ENCODE measurements around the gene F7. TPM values are rescaled to one million over a fixed set of nuclear protein-coding genes. Genes with fewer than 3 reads are reported as not detected.

The F7 gene
- total RNA-seq, 1 experiment from 2014 or later: 0.26 TPM

DNA sequence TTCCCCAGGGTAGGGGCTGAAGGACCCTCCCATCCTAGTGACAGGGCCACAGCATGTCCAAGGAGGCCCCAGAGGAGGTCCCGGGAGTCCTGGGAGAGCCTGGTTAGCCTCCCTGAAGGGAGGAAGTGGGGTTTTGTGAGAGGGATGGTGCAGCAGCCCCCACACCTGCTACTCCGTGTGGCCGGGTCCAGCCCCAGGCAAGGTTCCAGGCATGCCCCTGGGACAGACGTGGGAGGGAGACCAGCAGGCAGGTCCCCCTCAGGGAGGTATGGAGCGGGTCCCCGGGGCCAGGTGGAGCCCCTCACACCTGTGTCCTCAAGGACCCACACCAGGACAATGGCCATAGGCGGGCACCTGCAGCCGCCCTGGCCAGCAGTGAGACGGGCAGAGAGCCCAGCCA, 1.9 kb upstream of the F7 start:
- H3K9me3 Mint-ChIP-seq: no peaks in the 10 kb centered on the region
- no peaks in the 10 kb centered on the region for H3K36me3 Mint-ChIP-seq
- TF ChIP-seq GTF2I (CRISPR knock-in tag; conservative IDR thresholded peaks at IDR 0.05): no peak
- no peak for TF ChIP-seq SMAD4 (CRISPR knock-in tag; IDR thresholded peaks at IDR 0.05)
- TF ChIP-seq CREM (CRISPR knock-in tag; IDR thresholded peaks at IDR 0.05): no peak
- no peak for TF ChIP-seq TEAD1 (CRISPR knock-in tag; IDR thresholded peaks at IDR 0.05)
- ATAC-seq: no peak
- DNase-seq (ENCODE audit: low spot score): no peak
- POLR2A ChIA-PET: interaction anchor here (1.0 kb wide), 1 partner anchor 25 kb away, joined by 3 read pairs; no protein-coding TSS in a partner anchor
- H3K4me3 Mint-ChIP-seq: no peak overlapping the region
- no peak overlapping the region for H3K27ac Mint-ChIP-seq
- CTCF ChIA-PET: interaction anchor here (0.6 to 1.5 kb wide), 2 partner anchors 74 to 166 kb away, joined by 4 to 6 read pairs; no protein-coding TSS in a partner anchor
- H3K4me1 Mint-ChIP-seq: peaks cover 14% of the 10 kb centered on the region
- H3K27me3 Mint-ChIP-seq (ENCODE audit: low read depth): peaks cover 4% of the 10 kb centered on the region

- CTCF ChIA-PET: no interaction called here
- no peak for ATAC-seq
- Mint-ChIP-seq H3K4me1 (peaks cover 11% of the 10 kb centered on the region), H3K27ac (no peak overlapping the region), H3K27me3 (ENCODE audit: low read depth) (peaks cover 15% of the 10 kb centered on the region), H3K36me3 (no peaks in the 10 kb centered on the region), H3K4me3 (no peak overlapping the region), H3K9me3 (no peaks in the 10 kb centered on the region)
- DNase-seq (ENCODE audit: low spot score): no peak
- no peak for TF ChIP-seq MLX (CRISPR knock-in tag; IDR thresholded peaks at IDR 0.05)
- no peak for TF ChIP-seq ATF1 (CRISPR knock-in tag; IDR thresholded peaks at IDR 0.05)
- no peak for TF ChIP-seq FOXP1 (CRISPR knock-in tag; IDR thresholded peaks at IDR 0.05; ENCODE audit: borderline replicate concordance)
- no peak for TF ChIP-seq GRHL2 (CRISPR knock-in tag; IDR thresholded peaks at IDR 0.05; ENCODE audit: insufficient replicate concordance, severe bottlenecking)
- TF ChIP-seq NR3C1 (CRISPR knock-in tag; conservative IDR thresholded peaks at IDR 0.05; ENCODE audit: low read depth): no peak
- no peak for TF ChIP-seq GTF2I (CRISPR knock-in tag; conservative IDR thresholded peaks at IDR 0.05)
- TF ChIP-seq FOXK1 (CRISPR knock-in tag; IDR thresholded peaks at IDR 0.05): no peak
- TF ChIP-seq CBFB (CRISPR knock-in tag; IDR thresholded peaks at IDR 0.05; ENCODE audit: low read depth): no peak
- no peak for TF ChIP-seq ZNF423 (CRISPR knock-in tag; IDR thresholded peaks at IDR 0.05)
- POLR2A ChIA-PET: interaction anchor here (0.8 kb wide), 1 partner anchor 16 kb away, joined by 3 read pairs; no protein-coding TSS in a partner anchor
Measured at GRCh38 chr13:113105921-113106452, 396 bp downstream of the F7 start.

GRCh38 chr13:113106711-113107351, 1.2 kb downstream of the F7 start:
- ChIA-PET POLR2A (no interaction called here), CTCF (no interaction called here)
- Mint-ChIP-seq H3K36me3 (no peaks in the 10 kb centered on the region), H3K27me3 (ENCODE audit: low read depth) (peaks cover 15% of the 10 kb centered on the region), H3K27ac (no peak overlapping the region), H3K9me3 (no peaks in the 10 kb centered on the region), H3K4me1 (peaks cover 11% of the 10 kb centered on the region), H3K4me3 (no peak overlapping the region)
- ATAC-seq (no peak), DNase-seq (ENCODE audit: low spot score) (no peak)
- TF ChIP-seq E2F1 (CRISPR knock-in tag; IDR thresholded peaks at IDR 0.05): no peak
- no peak for TF ChIP-seq RELA (CRISPR knock-in tag; IDR thresholded peaks at IDR 0.05; ENCODE audit: borderline replicate concordance)
- TF ChIP-seq GTF2I (CRISPR knock-in tag; conservative IDR thresholded peaks at IDR 0.05): no peak
- no peak for TF ChIP-seq MLX (CRISPR knock-in tag; IDR thresholded peaks at IDR 0.05)
- no peak for TF ChIP-seq ZNF423 (CRISPR knock-in tag; IDR thresholded peaks at IDR 0.05)
- no peak for TF ChIP-seq SP1 (CRISPR knock-in tag; conservative IDR thresholded peaks at IDR 0.05)
- TF ChIP-seq ZNF512 (CRISPR knock-in tag; IDR thresholded peaks at IDR 0.05; ENCODE audit: borderline replicate concordance): no peak
- TF ChIP-seq JUN (CRISPR knock-in tag; IDR thresholded peaks at IDR 0.05): no peak
- TF ChIP-seq IRF2 (CRISPR knock-in tag; IDR thresholded peaks at IDR 0.05; ENCODE audit: borderline replicate concordance, low read depth): no peak
- TF ChIP-seq ZNF532 (CRISPR knock-in tag; IDR thresholded peaks at IDR 0.05; ENCODE audit: borderline replicate concordance): no peak
- TF ChIP-seq HMGA2 (CRISPR knock-in tag; IDR thresholded peaks at IDR 0.05): no peak
- TF ChIP-seq MYBL2 (CRISPR knock-in tag; IDR thresholded peaks at IDR 0.05): no peak
- no peak for TF ChIP-seq CREM (CRISPR knock-in tag; IDR thresholded peaks at IDR 0.05)
- TF ChIP-seq GABPB1 (CRISPR knock-in tag; IDR thresholded peaks at IDR 0.05): no peak
- no peak for TF ChIP-seq FOXK1 (CRISPR knock-in tag; IDR thresholded peaks at IDR 0.05)

Measured in WTC11 (cell line).